Measurements from ENCODE around the gene NBEAL2.

Gene NBEAL2

DNA sequence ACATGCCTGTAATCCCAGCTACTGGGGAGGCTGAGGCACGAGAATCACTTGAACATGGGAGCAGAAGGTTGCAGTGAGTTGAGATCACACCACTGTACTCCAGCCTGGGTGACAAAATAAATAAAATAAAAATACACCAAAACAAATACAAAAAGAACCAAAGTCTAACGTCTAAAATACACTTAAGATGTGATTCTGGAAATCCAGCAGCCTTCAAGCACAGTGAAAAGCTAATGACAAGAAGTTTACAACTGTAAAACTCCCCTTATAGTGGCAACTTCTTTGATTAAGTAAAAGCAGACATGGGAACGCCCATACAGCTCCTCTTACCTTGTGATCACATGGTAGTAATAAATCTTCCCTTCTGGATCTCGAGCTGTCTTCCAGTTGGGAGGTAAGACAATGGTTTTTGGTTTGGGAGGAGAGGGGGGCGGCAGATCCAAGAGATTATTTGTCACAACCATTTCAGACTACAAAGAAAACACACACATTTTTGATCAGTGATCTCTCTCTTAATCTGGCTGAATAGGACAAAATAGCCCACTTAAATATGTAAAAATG lies 62.8 kb downstream of the NBEAL2 start:
- Histone ChIP-seq H3K9me2 (replicated peaks; ENCODE audit: insufficient read depth, low read length) (no peaks in the 10 kb centered on the region), H3K4me2 (ENCODE audit: low read depth, low read length, poor library complexity, severe bottlenecking) (no peak overlapping the region), H3F3A (ENCODE audit: insufficient read depth) (peaks cover 53% of the 10 kb centered on the region), H3K79me2 (ENCODE audit: insufficient read depth, low read length) (no peaks in the 10 kb centered on the region; the same call in 1 of the 2 replicates), H3K9ac (ENCODE audit: low read length) (no peak overlapping the region), H3K36me3 (ENCODE audit: low read length) (peaks cover 37% of the 10 kb centered on the region), H3K27ac (ENCODE audit: low read depth, low read length) (peak overlapping the region; percentile 93), H3K4me3 (ENCODE audit: insufficient read depth, low read length, poor library complexity, severe bottlenecking) (no peak overlapping the region), H4K20me1 (ENCODE audit: low read depth, low read length) (no peaks in the 10 kb centered on the region), H2AFZ (ENCODE audit: low read depth, low read length, severe bottlenecking) (no peak overlapping the region), H3K9me3 (ENCODE audit: insufficient read depth, low read length) (no peaks in the 10 kb centered on the region), H3K27me3 (ENCODE audit: low read length) (no peaks in the 10 kb centered on the region)
- TF ChIP-seq EZH2phosphoT487 (conservative IDR thresholded peaks at IDR 0.05; ENCODE audit: low read length): no peak
- TF ChIP-seq, protein P1, sequence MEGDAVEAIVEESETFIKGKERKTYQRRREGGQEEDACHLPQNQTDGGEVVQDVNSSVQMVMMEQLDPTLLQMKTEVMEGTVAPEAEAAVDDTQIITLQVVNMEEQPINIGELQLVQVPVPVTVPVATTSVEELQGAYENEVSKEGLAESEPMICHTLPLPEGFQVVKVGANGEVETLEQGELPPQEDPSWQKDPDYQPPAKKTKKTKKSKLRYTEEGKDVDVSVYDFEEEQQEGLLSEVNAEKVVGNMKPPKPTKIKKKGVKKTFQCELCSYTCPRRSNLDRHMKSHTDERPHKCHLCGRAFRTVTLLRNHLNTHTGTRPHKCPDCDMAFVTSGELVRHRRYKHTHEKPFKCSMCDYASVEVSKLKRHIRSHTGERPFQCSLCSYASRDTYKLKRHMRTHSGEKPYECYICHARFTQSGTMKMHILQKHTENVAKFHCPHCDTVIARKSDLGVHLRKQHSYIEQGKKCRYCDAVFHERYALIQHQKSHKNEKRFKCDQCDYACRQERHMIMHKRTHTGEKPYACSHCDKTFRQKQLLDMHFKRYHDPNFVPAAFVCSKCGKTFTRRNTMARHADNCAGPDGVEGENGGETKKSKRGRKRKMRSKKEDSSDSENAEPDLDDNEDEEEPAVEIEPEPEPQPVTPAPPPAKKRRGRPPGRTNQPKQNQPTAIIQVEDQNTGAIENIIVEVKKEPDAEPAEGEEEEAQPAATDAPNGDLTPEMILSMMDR (IDR thresholded peaks at IDR 0.05; ENCODE audit: insufficient read depth, low read length, poor library complexity, severe bottlenecking): no peak

- H3K79me2 ChIP-seq (ENCODE audit: insufficient read depth, low read length): peaks cover 9% of the 10 kb centered on the region; the same call in 1 of the 2 replicates
- no peaks in the 10 kb centered on the region for H3K9me3 ChIP-seq (ENCODE audit: insufficient read depth, low read length)
- no peaks in the 10 kb centered on the region for H3K9me2 ChIP-seq (replicated peaks; ENCODE audit: insufficient read depth, low read length)
- peak overlapping the region; percentile 19; the same call in 1 of the 2 replicates for H3K9ac ChIP-seq (ENCODE audit: low read length)
- peaks cover 73% of the 10 kb centered on the region for H3F3A ChIP-seq (ENCODE audit: insufficient read depth)
- peak overlapping the region; percentile 53 for H3K4me2 ChIP-seq (ENCODE audit: low read depth, low read length, poor library complexity, severe bottlenecking)
- H3K4me3 ChIP-seq (ENCODE audit: insufficient read depth, low read length, poor library complexity, severe bottlenecking): no peak overlapping the region
- H2AFZ ChIP-seq (ENCODE audit: low read depth, low read length, severe bottlenecking): no peak overlapping the region
- TF ChIP-seq, protein P1 (IDR thresholded peaks at IDR 0.05; ENCODE audit: insufficient read depth, low read length, poor library complexity, severe bottlenecking): no peak
- no peak for TF ChIP-seq EZH2phosphoT487 (conservative IDR thresholded peaks at IDR 0.05; ENCODE audit: low read length)
- H3K27ac ChIP-seq (ENCODE audit: low read depth, low read length): peak overlapping the region; percentile 93
- no peaks in the 10 kb centered on the region for H3K27me3 ChIP-seq (ENCODE audit: low read length)
- H4K20me1 ChIP-seq (ENCODE audit: low read depth, low read length): no peaks in the 10 kb centered on the region
- peaks cover 16% of the 10 kb centered on the region; the same call in 1 of the 2 replicates for H3K36me3 ChIP-seq (ENCODE audit: low read length)
Measured at GRCh38 chr3:47047069-47047468, 67.6 kb downstream of the NBEAL2 start.

DNA sequence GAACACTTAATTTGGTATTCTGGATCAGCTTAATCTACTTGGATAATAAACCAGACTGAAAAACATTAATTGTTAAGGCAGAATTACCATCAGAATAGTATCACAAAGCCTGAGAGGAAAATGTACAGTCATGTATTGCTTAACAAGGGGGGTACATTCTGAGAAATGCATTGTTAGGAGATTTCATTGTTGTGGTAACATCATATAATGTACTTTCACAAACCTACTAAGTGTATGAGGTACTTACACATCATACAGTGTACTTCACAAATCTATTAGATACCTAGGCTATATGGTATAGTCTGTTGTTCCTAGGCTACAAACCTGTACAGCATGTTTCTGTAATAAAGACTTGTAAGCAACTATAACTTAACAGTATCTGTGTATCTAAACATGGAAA lies 68.2 kb downstream of the NBEAL2 start:
- H3K4me2 ChIP-seq (ENCODE audit: low read depth, low read length, poor library complexity, severe bottlenecking): peak overlapping the region; percentile 53
- peaks cover 69% of the 10 kb centered on the region for H3F3A ChIP-seq (ENCODE audit: insufficient read depth)
- no peak overlapping the region for H2AFZ ChIP-seq (ENCODE audit: low read depth, low read length, severe bottlenecking)
- H3K9ac ChIP-seq (ENCODE audit: low read length): no peak overlapping the region
- H3K27ac ChIP-seq (ENCODE audit: low read depth, low read length): peak overlapping the region; percentile 93
- H3K36me3 ChIP-seq (ENCODE audit: low read length): peaks cover 16% of the 10 kb centered on the region; the same call in 1 of the 2 replicates
- H3K27me3 ChIP-seq (ENCODE audit: low read length): no peaks in the 10 kb centered on the region
- H3K9me3 ChIP-seq (ENCODE audit: insufficient read depth, low read length): no peaks in the 10 kb centered on the region
- no peaks in the 10 kb centered on the region for H4K20me1 ChIP-seq (ENCODE audit: low read depth, low read length)
- H3K4me3 ChIP-seq (ENCODE audit: insufficient read depth, low read length, poor library complexity, severe bottlenecking): no peak overlapping the region
- TF ChIP-seq EZH2phosphoT487 (conservative IDR thresholded peaks at IDR 0.05; ENCODE audit: low read length): no peak
- TF ChIP-seq, protein P1 (IDR thresholded peaks at IDR 0.05; ENCODE audit: insufficient read depth, low read length, poor library complexity, severe bottlenecking): no peak
- peaks cover 9% of the 10 kb centered on the region; the same call in 1 of the 2 replicates for H3K79me2 ChIP-seq (ENCODE audit: insufficient read depth, low read length)
- no peaks in the 10 kb centered on the region for H3K9me2 ChIP-seq (replicated peaks; ENCODE audit: insufficient read depth, low read length)

All from SU-DHL-6 (cell line).